ENCODE measurements around the gene AKAP13. TPM values are rescaled to one million over a fixed set of nuclear protein-coding genes. Genes with fewer than 3 reads are reported as not detected.

The AKAP13 gene
- total RNA-seq, 4 donors from 2014 or later: 57.3 to 178 (median 81.5) TPM

DNA sequence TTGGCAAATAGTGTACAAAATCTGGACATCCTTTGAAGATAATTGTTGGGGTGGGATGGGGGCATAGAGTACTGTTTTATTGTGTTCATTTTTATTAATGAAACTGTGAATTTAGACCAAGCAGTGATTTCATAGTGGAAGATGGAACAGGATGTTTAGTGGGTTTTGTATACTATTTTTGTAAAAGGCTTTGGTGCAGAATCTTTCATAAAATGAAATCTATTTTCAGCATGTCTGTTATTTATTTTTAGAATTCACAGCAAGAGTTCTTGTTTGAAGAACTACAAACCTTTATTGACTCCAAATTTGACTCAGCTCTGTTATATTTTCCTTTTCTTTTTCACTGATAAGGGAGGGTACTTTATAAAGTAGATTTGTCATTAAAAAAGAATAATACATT, 145.4 kb downstream of the AKAP13 start:
- DNase-seq: no peak
- no peaks in the 10 kb centered on the region for H3K27me3 ChIP-seq
- H3K4me1 ChIP-seq: peaks cover 8 to 18% (median 16%) of the 10 kb centered on the region in 3 donors
- H3K4me3 ChIP-seq: no peak overlapping the region
- H3K36me3 ChIP-seq: peaks cover 0 to 57% (median 0%) of the 10 kb centered on the region in 3 donors
- intact Hi-C loops (cut with DNase I): no loop called here
- TF ChIP-seq CTCF (IDR thresholded peaks at IDR 0.05) (no peak), POLR2A (IDR thresholded peaks at IDR 0.05) (no peak)
- no peaks in the 10 kb centered on the region for H3K9me3 ChIP-seq
- H3K27ac ChIP-seq: no peak overlapping the region

DNA sequence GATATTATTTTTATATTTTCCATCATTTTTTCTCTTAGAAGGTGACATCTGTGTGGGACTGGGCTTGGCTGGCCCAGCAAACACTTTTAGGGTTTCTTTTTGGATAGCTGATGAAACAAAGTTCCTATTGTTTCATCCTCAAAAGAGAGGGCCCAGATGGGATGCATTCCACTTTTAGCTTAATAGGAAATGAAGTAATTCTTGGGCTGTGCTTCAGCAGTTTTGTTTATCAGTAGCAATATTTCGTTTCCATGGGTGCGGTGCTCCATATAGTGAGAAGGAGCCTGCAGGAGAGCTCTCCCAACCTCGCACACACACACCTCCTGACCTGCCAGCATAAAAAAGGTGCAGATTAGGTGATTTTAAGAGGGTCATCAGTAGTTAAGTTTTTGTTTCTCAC, 147.5 kb downstream of the AKAP13 start:
- intact Hi-C loops (cut with DNase I): no loop called here
- H3K4me3 ChIP-seq: no peak overlapping the region
- no peaks in the 10 kb centered on the region for H3K9me3 ChIP-seq
- 34 to 69% methylated on average over 3 of the region's 3 CpGs for WGBS, 2 donors
- peaks cover 0 to 55% (median 0%) of the 10 kb centered on the region in 3 donors for H3K36me3 ChIP-seq
- H3K27ac ChIP-seq: peak overlapping the region in 3 of 4 donors; percentile 10 to 49 (median 37)
- TF ChIP-seq POLR2A (IDR thresholded peaks at IDR 0.05) (no peak), CTCF (IDR thresholded peaks at IDR 0.05) (no peak)
- H3K27me3 ChIP-seq: no peaks in the 10 kb centered on the region
- DNase-seq: no peak
- H3K4me1 ChIP-seq: peaks cover 8 to 18% (median 16%) of the 10 kb centered on the region in 3 donors

DNA sequence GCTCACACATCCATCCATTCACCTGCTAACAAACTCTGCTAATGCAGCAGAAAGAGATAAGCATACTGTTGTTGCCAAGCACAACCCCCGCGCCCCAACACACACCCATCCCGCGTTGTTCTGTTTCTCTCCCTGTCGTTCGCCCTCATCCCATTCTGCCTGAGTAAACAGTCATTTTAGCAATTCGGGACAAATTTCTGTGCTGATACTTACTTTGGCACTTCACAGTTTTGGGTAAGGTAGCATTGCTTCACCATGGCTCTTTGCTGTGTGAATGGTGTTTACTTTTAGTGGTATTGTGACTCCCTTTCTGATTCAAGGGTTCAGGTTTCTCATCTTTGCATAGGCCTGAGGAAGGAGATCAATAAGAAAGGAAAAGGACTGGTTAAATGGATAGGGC, 149.7 kb downstream of the AKAP13 start:
- peaks cover 0 to 56% (median 0%) of the 10 kb centered on the region in 3 donors for H3K36me3 ChIP-seq
- H3K27me3 ChIP-seq: no peaks in the 10 kb centered on the region
- H3K9me3 ChIP-seq: no peaks in the 10 kb centered on the region
- intact Hi-C loops (cut with DNase I): no loop called here
- no peak overlapping the region for H3K4me3 ChIP-seq
- peaks cover 8 to 27% (median 18%) of the 10 kb centered on the region in 3 donors for H3K4me1 ChIP-seq
- no peak for TF ChIP-seq CTCF (IDR thresholded peaks at IDR 0.05)
- TF ChIP-seq POLR2A (IDR thresholded peaks at IDR 0.05): no peak
- H3K27ac ChIP-seq: no peak overlapping the region
- no peak for DNase-seq
- 90 to 92% methylated on average over 5 to 7 of the region's 7 CpGs for WGBS, 2 donors

- Histone ChIP-seq H3K4me1 (peaks cover 8 to 27% (median 18%) of the 10 kb centered on the region in 3 donors), H3K27me3 (no peaks in the 10 kb centered on the region), H3K27ac (no peak overlapping the region), H3K4me3 (no peak overlapping the region), H3K36me3 (peaks cover 0 to 57% (median 0%) of the 10 kb centered on the region in 3 donors), H3K9me3 (no peaks in the 10 kb centered on the region)
- intact Hi-C loops (cut with DNase I): no loop called here
- DNase-seq: no peak
- TF ChIP-seq POLR2A (IDR thresholded peaks at IDR 0.05) (no peak), CTCF (IDR thresholded peaks at IDR 0.05) (no peak)
- 86 to 91% methylated on average over 4 of the region's 4 CpGs for WGBS, 2 donors
These were observed 150.7 kb downstream of the AKAP13 start for GRCh38 chr15:85531083-85531482.

- H3K4me3 ChIP-seq: no peak overlapping the region
- no peaks in the 10 kb centered on the region for H3K27me3 ChIP-seq
- DNase-seq: no peak
- TF ChIP-seq CTCF (IDR thresholded peaks at IDR 0.05): no peak
- TF ChIP-seq POLR2A (IDR thresholded peaks at IDR 0.05): no peak
- intact Hi-C loops (cut with DNase I): no loop called here
- WGBS, 2 donors: 79 to 83% methylated on average over 3 of the region's 3 CpGs
- H3K9me3 ChIP-seq: no peaks in the 10 kb centered on the region
- no peak overlapping the region for H3K27ac ChIP-seq
- peaks cover 8 to 29% (median 12%) of the 10 kb centered on the region in 3 donors for H3K4me1 ChIP-seq
- peaks cover 0 to 57% (median 0%) of the 10 kb centered on the region in 3 donors for H3K36me3 ChIP-seq
These were observed 152.3 kb downstream of the AKAP13 start for GRCh38 chr15:85532689-85533088.

Data from esophagus squamous epithelium (tissue), 5 donors.